Caco-2 (cell line): ENCODE measurements around the gene ZBBX. TPM values are rescaled to one million over a fixed set of nuclear protein-coding genes. Genes with fewer than 3 reads are reported as not detected.

ENCODE experiments used
- BruUV-seq: library from RNA; stranded (reverse); fragments of 400-500 nt; replicated peaks from 2 replicates; lab custom pipeline; 2021; lab: Mats Ljungman, UMichigan
- CTCF ChIA-PET: fragments of 300-600 bp; sonication (Branson Sonifier 250); formaldehyde crosslinking; loops from one replicate; lab custom pipeline; 2022; ENCODE audit warnings: antibody characterized with exemption; lab: Charles Lee
- POLR2A ChIA-PET: fragments of 300-600 bp; sonication (Branson Sonifier 250); formaldehyde crosslinking; loops from one replicate; lab custom pipeline; 2022; ENCODE audit warnings: antibody characterized with exemption; lab: Charles Lee
- DNase-seq, 2 experiments: peaks; one replicate each; pipeline versions ENCODE4 v3.0.0 to v3.0.0-alpha.2; 2020 to 2022
- H3K27me3 ChIP-seq: replicated peaks from 2 replicates; pipeline ENCODE4 v1.6.0; 2011; ENCODE audit warnings: low read length; ENCODE audit not compliant: control insufficient read depth, insufficient read depth
- H3K36me3 ChIP-seq: 2 replicates; pipeline ENCODE4 v1.5.1; 2011; ENCODE audit warnings: low read length; ENCODE audit not compliant: control insufficient read depth, insufficient read depth
- H3K4me1 ChIP-seq: fragments of 250-450 bp; sonication (Bioruptor Pico); 2 replicates; pipeline ENCODE4 v1.5.1; 2020; ENCODE audit warnings: mild to moderate bottlenecking
- H3K4me3 ChIP-seq: 2 replicates; pipeline ENCODE4 v1.5.1; 2011; ENCODE audit warnings: low read depth, mild to moderate bottlenecking, control low read depth, low read length
- H3K9me3 ChIP-seq: fragments of 250-450 bp; sonication (Bioruptor Pico); 2 replicates; pipeline ENCODE4 v1.5.1; 2020; ENCODE audit warnings: mild to moderate bottlenecking, moderate library complexity
- H3K27ac Mint-ChIP-seq: one replicate; pipeline ENCODE4 v1.8.0; 2022; ENCODE audit warnings: mixed read lengths; ENCODE audit not compliant: unreplicated experiment
- H3K27me3 Mint-ChIP-seq: one replicate; pipeline ENCODE4 v1.8.0; 2022; ENCODE audit warnings: mixed read lengths; ENCODE audit not compliant: insufficient read depth, unreplicated experiment
- H3K36me3 Mint-ChIP-seq: one replicate; pipeline ENCODE4 v1.8.0; 2022; ENCODE audit warnings: mild to moderate bottlenecking, mixed read lengths; ENCODE audit not compliant: insufficient read depth, unreplicated experiment
- H3K4me1 Mint-ChIP-seq: one replicate; pipeline ENCODE4 v1.8.0; 2022; ENCODE audit warnings: low read depth, mixed read lengths; ENCODE audit not compliant: unreplicated experiment
- H3K4me3 Mint-ChIP-seq: one replicate; pipeline ENCODE4 v1.8.0; 2022; ENCODE audit warnings: mild to moderate bottlenecking, moderate library complexity, mixed read lengths; ENCODE audit not compliant: unreplicated experiment
- H3K9me3 Mint-ChIP-seq: one replicate; pipeline ENCODE4 v1.8.0; 2022; ENCODE audit warnings: mixed read lengths; ENCODE audit not compliant: unreplicated experiment
- intact Hi-C: fragments of 100-400 bp; cut with micrococcal nuclease; formaldehyde crosslinking; loops from one replicate; pipeline ENCODE4 v1.10.0; 2022; ENCODE audit not compliant: unreplicated experiment
- total RNA-seq: library from RNA; stranded (reverse); gene quantifications from 2 replicates; pipeline ENCODE4 v1.2.3, GENCODE V29; 2022
- TF ChIP-seq, protein P1 (sequence below), 2 experiments: fragments of 200-600 bp in 1 of 2; IDR thresholded peaks; 1 replicate in 1 of 2; 2 replicates in 1 of 2; pipeline versions ENCODE4 v1.5.1 to v1.8.0; 2011 to 2022; ENCODE audit warnings: antibody characterized with exemption in 1 of 2, control low read depth in 1 of 2, inconsistent platforms in 1 of 2, low read depth in 1 of 2, low read length in 1 of 2, mild to moderate bottlenecking in 1 of 2, moderate library complexity in 1 of 2; ENCODE audit not compliant: insufficient read depth in 1 of 2, severe bottlenecking in 1 of 2, unreplicated experiment in 1 of 2

The ZBBX gene
- total RNA-seq, 1 experiment from 2014 or later: not detected

DNA sequence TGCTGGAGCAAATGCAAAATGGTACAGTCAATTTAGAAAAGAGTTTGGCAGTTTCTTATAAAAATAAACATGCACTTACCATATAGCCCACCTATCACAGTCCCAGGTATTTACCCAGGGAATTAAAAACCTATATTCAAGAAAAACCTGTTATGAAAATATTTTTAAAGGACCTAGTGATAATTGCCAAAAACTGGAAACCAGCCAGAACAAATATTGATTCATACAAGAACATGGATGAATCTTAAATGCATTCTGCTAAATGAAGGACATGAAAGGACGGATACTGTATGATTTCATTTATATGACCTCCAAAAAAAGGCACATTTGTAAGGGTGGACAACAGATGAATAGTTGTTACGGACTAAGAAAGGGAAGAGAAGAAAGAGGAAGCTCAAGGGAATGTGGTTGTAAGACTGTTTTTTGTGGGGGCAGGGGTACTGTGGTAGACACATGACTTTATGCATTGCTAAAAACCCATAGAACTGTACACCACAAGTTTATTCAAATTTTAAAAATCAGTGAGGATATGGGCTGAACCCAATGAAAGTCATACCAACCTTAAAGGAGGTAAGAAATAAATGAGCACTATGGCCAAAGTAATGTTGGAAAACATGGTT lies 61.0 kb downstream of the ZBBX start:
- no peaks in the 10 kb centered on the region for H3K4me1 ChIP-seq
- no peaks in the 10 kb centered on the region for H3K36me3 Mint-ChIP-seq
- DNase-seq: no peak
- no peaks in the 10 kb centered on the region for H3K27me3 ChIP-seq
- H3K4me3 ChIP-seq: no peak overlapping the region
- H3K27ac Mint-ChIP-seq: no peak overlapping the region
- ChIA-PET POLR2A (no interaction called here), CTCF (no interaction called here)
- H3K36me3 ChIP-seq: no peaks in the 10 kb centered on the region
- no peaks in the 10 kb centered on the region for H3K27me3 Mint-ChIP-seq
- H3K9me3 Mint-ChIP-seq: no peaks in the 10 kb centered on the region
- H3K4me1 Mint-ChIP-seq: no peaks in the 10 kb centered on the region
- BruUV-seq: no TSS peak
- TF ChIP-seq, protein P1, sequence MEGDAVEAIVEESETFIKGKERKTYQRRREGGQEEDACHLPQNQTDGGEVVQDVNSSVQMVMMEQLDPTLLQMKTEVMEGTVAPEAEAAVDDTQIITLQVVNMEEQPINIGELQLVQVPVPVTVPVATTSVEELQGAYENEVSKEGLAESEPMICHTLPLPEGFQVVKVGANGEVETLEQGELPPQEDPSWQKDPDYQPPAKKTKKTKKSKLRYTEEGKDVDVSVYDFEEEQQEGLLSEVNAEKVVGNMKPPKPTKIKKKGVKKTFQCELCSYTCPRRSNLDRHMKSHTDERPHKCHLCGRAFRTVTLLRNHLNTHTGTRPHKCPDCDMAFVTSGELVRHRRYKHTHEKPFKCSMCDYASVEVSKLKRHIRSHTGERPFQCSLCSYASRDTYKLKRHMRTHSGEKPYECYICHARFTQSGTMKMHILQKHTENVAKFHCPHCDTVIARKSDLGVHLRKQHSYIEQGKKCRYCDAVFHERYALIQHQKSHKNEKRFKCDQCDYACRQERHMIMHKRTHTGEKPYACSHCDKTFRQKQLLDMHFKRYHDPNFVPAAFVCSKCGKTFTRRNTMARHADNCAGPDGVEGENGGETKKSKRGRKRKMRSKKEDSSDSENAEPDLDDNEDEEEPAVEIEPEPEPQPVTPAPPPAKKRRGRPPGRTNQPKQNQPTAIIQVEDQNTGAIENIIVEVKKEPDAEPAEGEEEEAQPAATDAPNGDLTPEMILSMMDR (IDR thresholded peaks at IDR 0.05; ENCODE audit: insufficient read depth in 1 of 2, low read depth in 1 of 2, low read length in 1 of 2, severe bottlenecking in 1 of 2, unreplicated experiment in 1 of 2): no peak
- intact Hi-C loops: no loop called here
- H3K4me3 Mint-ChIP-seq: no peak overlapping the region
- H3K9me3 ChIP-seq: no peaks in the 10 kb centered on the region

DNA sequence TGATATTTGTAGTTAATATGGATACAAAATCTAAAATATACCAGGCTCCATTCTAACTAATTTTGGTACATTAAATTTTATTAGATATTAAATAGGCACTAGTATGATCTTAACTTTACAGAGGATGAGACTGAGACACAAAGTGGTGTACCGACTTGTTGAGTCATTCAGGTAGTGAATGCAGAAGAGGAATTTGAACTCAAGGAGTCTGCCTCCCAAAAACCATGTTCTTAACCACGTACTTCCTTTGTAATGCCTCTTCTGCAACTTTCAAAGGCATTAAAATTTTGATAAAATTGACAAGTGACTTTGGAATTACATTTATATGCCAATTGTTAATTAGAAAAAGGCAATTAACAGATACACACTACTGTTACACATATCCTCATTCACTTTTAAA lies 61.8 kb downstream of the ZBBX start:
- H3K4me3 ChIP-seq: no peak overlapping the region
- no peaks in the 10 kb centered on the region for H3K4me1 ChIP-seq
- no peaks in the 10 kb centered on the region for H3K27me3 ChIP-seq
- no peaks in the 10 kb centered on the region for H3K9me3 ChIP-seq
- CTCF ChIA-PET: no interaction called here
- H3K27me3 Mint-ChIP-seq: no peaks in the 10 kb centered on the region
- no peak overlapping the region for H3K27ac Mint-ChIP-seq
- no peaks in the 10 kb centered on the region for H3K36me3 ChIP-seq
- TF ChIP-seq, protein P1 (IDR thresholded peaks at IDR 0.05; ENCODE audit: insufficient read depth in 1 of 2, low read depth in 1 of 2, low read length in 1 of 2, severe bottlenecking in 1 of 2, unreplicated experiment in 1 of 2): no peak
- no peaks in the 10 kb centered on the region for H3K9me3 Mint-ChIP-seq
- H3K36me3 Mint-ChIP-seq: no peaks in the 10 kb centered on the region
- intact Hi-C loops: no loop called here
- no peak overlapping the region for H3K4me3 Mint-ChIP-seq
- BruUV-seq: no TSS peak
- DNase-seq: no peak
- no peaks in the 10 kb centered on the region for H3K4me1 Mint-ChIP-seq
- POLR2A ChIA-PET: no interaction called here

DNA sequence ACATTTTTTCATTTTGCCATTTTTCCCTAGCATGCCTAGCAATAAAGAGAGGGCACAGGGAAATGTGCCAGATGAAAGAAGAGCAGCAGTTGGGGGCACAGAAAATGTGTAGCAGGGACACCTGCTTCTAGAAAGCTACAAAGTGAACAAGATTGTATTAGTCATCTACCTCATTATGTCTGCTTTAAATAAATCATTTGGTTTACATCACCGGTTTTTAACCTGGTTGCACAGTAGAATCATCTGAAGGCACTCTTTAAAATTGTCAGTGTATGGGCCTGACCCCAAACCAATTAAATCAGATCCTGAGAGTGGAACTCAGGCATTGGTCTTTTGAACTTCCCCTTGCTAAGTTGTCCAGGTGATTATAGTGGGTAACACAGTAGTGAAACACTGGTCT lies 73.8 kb downstream of the ZBBX start:
- CTCF ChIA-PET: no interaction called here
- POLR2A ChIA-PET: no interaction called here
- H3K4me3 ChIP-seq: no peak overlapping the region
- no peaks in the 10 kb centered on the region for H3K9me3 ChIP-seq
- intact Hi-C loops: no loop called here
- H3K27ac Mint-ChIP-seq: no peak overlapping the region
- TF ChIP-seq, protein P1 (IDR thresholded peaks at IDR 0.05; ENCODE audit: insufficient read depth in 1 of 2, low read depth in 1 of 2, low read length in 1 of 2, severe bottlenecking in 1 of 2, unreplicated experiment in 1 of 2): no peak
- H3K27me3 Mint-ChIP-seq: peaks cover 3% of the 10 kb centered on the region
- H3K4me1 ChIP-seq: no peaks in the 10 kb centered on the region
- H3K36me3 ChIP-seq: no peaks in the 10 kb centered on the region
- no TSS peak for BruUV-seq
- H3K9me3 Mint-ChIP-seq: no peaks in the 10 kb centered on the region
- no peaks in the 10 kb centered on the region for H3K36me3 Mint-ChIP-seq
- no peaks in the 10 kb centered on the region for H3K4me1 Mint-ChIP-seq
- H3K27me3 ChIP-seq: no peaks in the 10 kb centered on the region
- no peak for DNase-seq
- no peak overlapping the region for H3K4me3 Mint-ChIP-seq
